Stomach smooth muscle (tissue), 2 donors: ENCODE results near the gene ZNF366.
"Not testable (repeated sequence)": the region's sequence is repeated elsewhere in the genome, so short reads cannot be mapped to it uniquely, and the experiment has no call there.

Source experiments
- H3K27ac ChIP-seq: one replicate; pipeline ENCODE4 v1.7.0; 2013; ENCODE audit warnings: mild to moderate bottlenecking, low read length, inconsistent platforms
- H3K27me3 ChIP-seq, 2 donors: one replicate each; pipeline ENCODE4 v1.7.0; 2013; ENCODE audit warnings: low read length in 2 of 2; ENCODE audit not compliant: insufficient read depth in 2 of 2, control insufficient read depth in 1 of 2
- H3K36me3 ChIP-seq, 2 donors: one replicate each; pipeline ENCODE4 v1.7.0; 2013; ENCODE audit warnings: low read length in 2 of 2; ENCODE audit not compliant: control insufficient read depth in 2 of 2, insufficient read depth in 2 of 2
- H3K4me1 ChIP-seq: one replicate; pipeline ENCODE4 v1.7.0; 2013; ENCODE audit warnings: low read length; ENCODE audit not compliant: control insufficient read depth, insufficient read depth
- H3K4me3 ChIP-seq, 2 donors: one replicate each; pipeline ENCODE4 v1.7.0; 2013; ENCODE audit warnings: low read length in 2 of 2
- H3K9ac ChIP-seq, 2 donors: one replicate each; pipeline ENCODE4 v1.7.0; 2013; ENCODE audit warnings: low read length in 2 of 2, mild to moderate bottlenecking in 1 of 2
- H3K9me3 ChIP-seq, 2 donors: one replicate each; pipeline ENCODE4 v1.7.0; 2013; ENCODE audit warnings: low read length in 2 of 2; ENCODE audit not compliant: control insufficient read depth in 2 of 2
- donor health status: healthy.
- donor health status: Pancreatic carcinoma.

Gene ZNF366

GRCh38 chr5:72408127-72408526, 99.1 kb downstream of the ZNF366 start:
- no peak overlapping the region for H3K27ac ChIP-seq
- H3K9me3 ChIP-seq, result no peaks in the 10 kb centered on the region
- H3K9ac ChIP-seq, result no peak overlapping the region
- H3K36me3 ChIP-seq, result no peaks in the 10 kb centered on the region
- peaks cover 2% of the 10 kb centered on the region for H3K4me1 ChIP-seq
- H3K4me3 ChIP-seq, result no peak overlapping the region
- no peaks in the 10 kb centered on the region for H3K27me3 ChIP-seq

GRCh38 chr5:72407541-72407940, 99.7 kb downstream of the ZNF366 start:
- Histone ChIP-seq H3K9ac (no peak overlapping the region), H3K27me3 (no peaks in the 10 kb centered on the region), H3K4me1 (peaks cover 6% of the 10 kb centered on the region), H3K9me3 (no peaks in the 10 kb centered on the region), H3K36me3 (no peaks in the 10 kb centered on the region), H3K4me3 (no peak overlapping the region), H3K27ac (no peak overlapping the region)

- no peak overlapping the region for H3K9ac ChIP-seq
- peaks cover 6% of the 10 kb centered on the region for H3K4me1 ChIP-seq
- no peaks in the 10 kb centered on the region for H3K36me3 ChIP-seq
- no peaks in the 10 kb centered on the region for H3K27me3 ChIP-seq
- no peak overlapping the region for H3K4me3 ChIP-seq
- H3K9me3 ChIP-seq, result no peaks in the 10 kb centered on the region
- H3K27ac ChIP-seq, result no peak overlapping the region
Measured at GRCh38 chr5:72407078-72407477, 100.1 kb downstream of the ZNF366 start.

- H3K4me1 ChIP-seq, H3K4me3 ChIP-seq, H3K27ac ChIP-seq, H3K36me3 ChIP-seq, H3K9ac ChIP-seq, H3K27me3 ChIP-seq: not testable (repeated sequence)
- peaks cover 3 to 12% of the 10 kb centered on the region in 2 donors for H3K9me3 ChIP-seq
Measured at GRCh38 chr5:72404771-72405170, 102.4 kb downstream of the ZNF366 start.

- Histone ChIP-seq H3K9ac (no peak overlapping the region), H3K36me3 (no peaks in the 10 kb centered on the region), H3K9me3 (peaks cover 3 to 12% of the 10 kb centered on the region in 2 donors), H3K4me3 (no peak overlapping the region), H3K4me1 (peaks cover 6% of the 10 kb centered on the region), H3K27me3 (no peaks in the 10 kb centered on the region), H3K27ac (no peak overlapping the region)
Measured at GRCh38 chr5:72402959-72403628, 104.1 kb downstream of the ZNF366 start.

- no peak overlapping the region for H3K27ac ChIP-seq
Measured at GRCh38 chr5:72402381-72402890, 104.8 kb downstream of the ZNF366 start.

GRCh38 chr5:72400950-72401349, 106.3 kb downstream of the ZNF366 start:
- no peaks in the 10 kb centered on the region for H3K36me3 ChIP-seq
- H3K9ac ChIP-seq, result no peak overlapping the region
- H3K27me3 ChIP-seq, result no peaks in the 10 kb centered on the region
- peaks cover 6% of the 10 kb centered on the region for H3K4me1 ChIP-seq
- peaks cover 3 to 12% of the 10 kb centered on the region in 2 donors for H3K9me3 ChIP-seq
- H3K27ac ChIP-seq, result no peak overlapping the region
- no peak overlapping the region for H3K4me3 ChIP-seq

More at GRCh38 chr5:72402381-72402890, 104.8 kb downstream of the ZNF366 start:
- peaks cover 3 to 12% of the 10 kb centered on the region in 2 donors for H3K9me3 ChIP-seq
- no peak overlapping the region for H3K4me3 ChIP-seq
- H3K9ac ChIP-seq, result no peak overlapping the region
- H3K4me1 ChIP-seq, result peaks cover 6% of the 10 kb centered on the region
- H3K27me3 ChIP-seq, result no peaks in the 10 kb centered on the region
- no peaks in the 10 kb centered on the region for H3K36me3 ChIP-seq

GRCh38 chr5:72397836-72398235, 109.4 kb downstream of the ZNF366 start:
- Histone ChIP-seq H3K27ac (no peak overlapping the region), H3K9ac (no peak overlapping the region), H3K27me3 (no peaks in the 10 kb centered on the region), H3K4me3 (no peak overlapping the region), H3K4me1 (peaks cover under 1% of the 10 kb centered on the region), H3K36me3 (no peaks in the 10 kb centered on the region), H3K9me3 (peaks cover 3 to 12% of the 10 kb centered on the region in 2 donors)

- Histone ChIP-seq H3K36me3 (no peaks in the 10 kb centered on the region), H3K9me3 (no peaks in the 10 kb centered on the region), H3K27me3 (no peaks in the 10 kb centered on the region), H3K4me1 (peaks cover 11% of the 10 kb centered on the region), H3K27ac (no peak overlapping the region), H3K9ac (no peak overlapping the region), H3K4me3 (no peak overlapping the region)
Measured at GRCh38 chr5:72394688-72395087, 112.5 kb downstream of the ZNF366 start.

- Histone ChIP-seq H3K4me1 (peaks cover 12% of the 10 kb centered on the region), H3K9ac (no peak overlapping the region), H3K4me3 (no peak overlapping the region), H3K9me3 (no peaks in the 10 kb centered on the region), H3K36me3 (no peaks in the 10 kb centered on the region), H3K27me3 (no peaks in the 10 kb centered on the region), H3K27ac (no peak overlapping the region)
Measured at GRCh38 chr5:72393052-72393451, 114.2 kb downstream of the ZNF366 start.
